NCI-H446 treated with DMSO at 0.1 percent for 48 hours (cell line): ENCODE data around the gene MYBPH.

ENCODE experiments used
- DNase-seq: peaks from one replicate; lab custom pipeline; 2025; lab: John Stamatoyannopoulos, UW

Gene MYBPH

GRCh38 chr1:203175237-203175826 lies at the start of gene MYBPH:
TSS of gene MYBPH (minus strand) at chr1:203175826. CDS start at chr1:203175755, 71 bp downstream.
- DNase-seq: no peak

GRCh38 chr1:203225071-203225470 lies 49.4 kb upstream of the MYBPH start:
- DNase-seq: no peak

DNA sequence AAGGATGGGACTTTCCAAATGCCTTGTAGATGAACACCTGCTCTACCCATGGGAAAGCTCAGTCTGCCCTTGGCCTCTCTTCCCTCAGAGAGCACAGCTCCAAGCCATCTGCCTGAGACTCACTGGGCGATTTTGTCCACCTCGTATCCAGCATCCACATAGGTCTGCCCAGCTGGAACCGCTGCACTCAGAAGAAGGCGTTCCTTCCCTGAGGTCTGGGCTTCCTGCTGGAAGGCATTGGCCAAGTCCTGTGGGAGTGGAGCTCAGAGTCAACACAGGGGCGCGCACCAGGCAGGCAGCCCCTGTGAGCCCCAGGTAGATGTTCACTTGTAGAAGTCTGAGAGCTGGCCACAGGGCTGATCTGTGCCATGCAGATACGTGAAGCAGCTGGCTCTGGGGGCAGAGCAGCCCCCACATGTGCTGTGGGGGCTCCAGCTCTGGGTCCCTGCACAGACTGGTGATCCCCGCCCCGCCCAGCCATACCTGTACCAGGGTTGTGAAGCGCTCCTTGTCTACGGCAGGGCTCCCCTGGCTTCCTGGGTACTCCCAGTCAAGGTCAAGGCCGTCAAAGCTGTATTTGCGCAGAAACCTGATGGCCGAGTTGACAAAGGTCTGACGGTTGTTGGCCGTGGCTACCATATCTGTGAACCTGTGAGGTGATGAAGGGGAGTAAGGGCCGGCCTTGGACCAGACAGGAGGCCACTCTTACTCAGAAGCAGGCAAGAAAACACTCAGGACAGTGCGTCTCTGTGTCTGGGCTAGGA lies 47.6 kb upstream of the MYBPH start:
- no peak for DNase-seq

- no peak for DNase-seq
Measured at GRCh38 chr1:203219934-203220333, 44.3 kb upstream of the MYBPH start.

DNA sequence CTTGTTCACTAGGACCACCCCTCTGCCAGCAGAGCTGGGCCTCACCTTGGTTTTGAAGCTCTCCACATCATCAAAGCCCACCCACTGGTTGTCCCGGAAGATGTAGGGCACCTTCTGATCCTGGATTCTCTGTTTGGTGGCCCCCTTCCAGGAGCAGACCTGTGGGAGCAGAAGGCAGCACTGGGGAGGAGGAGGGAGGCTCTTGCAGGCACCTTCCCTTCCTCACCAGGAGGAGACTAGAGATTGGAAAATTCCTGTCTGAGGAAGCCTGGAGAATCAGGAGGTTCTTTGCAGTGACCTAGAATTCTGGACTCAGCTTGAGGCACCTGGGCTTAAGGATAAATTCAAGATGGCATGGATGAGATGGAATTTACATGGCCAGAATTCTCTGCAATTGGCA lies 43.5 kb upstream of the MYBPH start:
- DNase-seq: no peak

- DNase-seq: no peak
Measured at GRCh38 chr1:203217668-203218067, 42.0 kb upstream of the MYBPH start.

- no peak for DNase-seq
Measured at GRCh38 chr1:203217139-203217655, 41.6 kb upstream of the MYBPH start.

DNA sequence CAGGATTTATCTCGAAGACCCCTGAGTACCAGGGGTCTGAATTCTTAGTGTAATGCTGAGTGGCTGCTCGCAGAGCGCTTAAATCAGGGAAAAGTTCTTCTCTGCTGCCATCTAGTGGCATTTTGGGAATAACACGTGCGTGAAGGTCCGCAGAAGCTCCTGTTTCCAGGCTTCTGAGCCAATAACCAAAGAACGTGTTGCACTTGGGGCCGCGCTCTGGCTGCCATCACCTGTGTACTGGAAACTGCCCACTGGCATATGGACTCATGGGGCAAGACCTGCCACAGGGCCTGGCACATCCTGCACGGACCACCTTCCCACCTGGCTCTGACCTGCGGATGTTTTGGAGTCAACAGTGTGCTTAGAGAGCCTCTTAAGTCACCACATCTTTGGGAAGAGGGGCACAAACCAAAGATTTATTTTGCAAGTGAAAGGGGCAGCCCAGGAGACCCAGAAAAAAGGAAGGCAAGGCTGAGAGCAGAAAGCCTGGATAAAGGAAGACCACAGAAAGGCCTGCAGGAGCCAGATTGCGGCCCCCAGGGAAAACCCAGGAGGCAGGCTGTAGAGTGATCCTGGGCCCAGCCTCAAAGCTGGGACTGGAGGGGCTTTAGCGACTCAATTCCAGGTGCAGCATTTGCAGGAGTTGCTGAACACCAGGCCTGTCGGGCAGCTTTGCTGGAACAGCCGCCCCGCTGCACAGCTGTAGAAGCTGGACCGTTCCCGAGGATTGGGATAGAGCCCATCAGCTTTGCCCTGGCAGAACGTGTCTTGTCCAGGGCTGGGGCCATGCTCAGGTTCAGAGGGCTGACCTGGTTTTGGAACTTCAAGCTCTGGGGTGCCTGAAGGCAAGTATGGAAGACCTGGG lies 40.9 kb upstream of the MYBPH start:
- peak; percentile 30 for DNase-seq

DNA sequence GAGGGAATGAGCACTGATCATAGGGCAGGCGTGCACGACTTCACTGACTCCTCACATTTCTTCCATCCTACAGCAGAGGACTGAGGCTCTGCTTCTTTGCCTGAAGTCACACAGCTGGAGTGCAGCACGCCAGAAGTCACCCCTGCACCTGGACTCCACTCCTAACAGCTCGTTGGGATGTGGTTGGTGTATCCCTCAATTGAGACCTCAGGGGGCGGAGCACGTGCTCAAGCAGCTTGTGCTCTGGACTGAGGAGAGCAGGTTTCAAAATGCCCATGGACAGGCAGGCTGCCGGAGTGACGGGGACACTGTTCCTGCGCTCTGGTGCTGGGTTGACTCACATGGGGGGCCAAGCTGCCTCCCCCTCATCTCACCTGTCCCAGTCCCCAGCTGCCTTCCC lies 39.9 kb upstream of the MYBPH start:
- DNase-seq: no peak

GRCh38 chr1:203214871-203215270 lies 39.2 kb upstream of the MYBPH start:
- DNase-seq: no peak

- no peak for DNase-seq
Measured at GRCh38 chr1:203213126-203213525, 37.5 kb upstream of the MYBPH start.

- DNase-seq: no peak
Measured at GRCh38 chr1:203211812-203212211, 36.2 kb upstream of the MYBPH start.

- DNase-seq: no peak
Measured at GRCh38 chr1:203210988-203211387, 35.4 kb upstream of the MYBPH start.

GRCh38 chr1:203210350-203210749 lies 34.7 kb upstream of the MYBPH start:
- DNase-seq: no peak

GRCh38 chr1:203208181-203208580 lies 32.6 kb upstream of the MYBPH start:
- DNase-seq: no peak

DNA sequence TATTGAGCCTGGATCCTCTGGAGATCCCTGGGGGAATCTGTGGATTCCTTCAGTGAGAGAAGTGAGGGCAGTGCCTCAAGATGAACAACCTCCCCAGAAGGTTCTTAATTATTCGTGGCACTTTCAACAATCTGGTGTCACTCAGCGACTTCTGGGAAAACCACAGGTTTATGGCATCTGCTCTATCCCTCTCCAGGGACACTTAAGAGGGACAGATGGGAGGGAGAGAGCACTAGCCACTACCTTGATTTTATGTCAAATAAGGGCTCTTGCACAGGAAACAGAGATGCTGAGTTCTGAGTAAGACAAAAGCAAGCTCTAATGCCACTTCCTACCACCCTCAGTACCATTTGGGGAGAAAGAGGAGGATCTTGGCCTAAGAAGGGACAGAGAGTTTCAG lies 32.1 kb upstream of the MYBPH start:
- DNase-seq: no peak

- no peak for DNase-seq
Measured at GRCh38 chr1:203206129-203206687, 30.6 kb upstream of the MYBPH start.

DNA sequence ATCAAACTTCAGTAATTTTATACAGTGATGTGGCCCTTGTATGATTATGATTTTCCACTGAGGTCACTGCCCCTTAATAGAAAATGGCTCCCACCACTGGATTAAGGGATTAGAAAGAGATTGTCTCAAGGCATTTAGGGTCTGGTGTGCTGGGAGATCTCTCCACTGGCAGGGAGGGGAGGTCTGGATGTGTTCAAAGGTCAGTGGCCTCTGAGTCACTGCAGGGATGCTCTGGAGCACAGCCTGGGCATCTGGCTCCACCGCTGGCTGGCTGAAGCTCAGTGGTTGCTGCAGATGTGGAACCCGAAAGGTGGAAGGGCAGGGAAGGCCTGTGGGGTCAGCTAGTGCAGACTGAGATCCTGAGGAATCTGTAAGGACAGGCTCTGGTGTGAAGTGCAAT lies 29.1 kb upstream of the MYBPH start:
- DNase-seq: no peak

DNA sequence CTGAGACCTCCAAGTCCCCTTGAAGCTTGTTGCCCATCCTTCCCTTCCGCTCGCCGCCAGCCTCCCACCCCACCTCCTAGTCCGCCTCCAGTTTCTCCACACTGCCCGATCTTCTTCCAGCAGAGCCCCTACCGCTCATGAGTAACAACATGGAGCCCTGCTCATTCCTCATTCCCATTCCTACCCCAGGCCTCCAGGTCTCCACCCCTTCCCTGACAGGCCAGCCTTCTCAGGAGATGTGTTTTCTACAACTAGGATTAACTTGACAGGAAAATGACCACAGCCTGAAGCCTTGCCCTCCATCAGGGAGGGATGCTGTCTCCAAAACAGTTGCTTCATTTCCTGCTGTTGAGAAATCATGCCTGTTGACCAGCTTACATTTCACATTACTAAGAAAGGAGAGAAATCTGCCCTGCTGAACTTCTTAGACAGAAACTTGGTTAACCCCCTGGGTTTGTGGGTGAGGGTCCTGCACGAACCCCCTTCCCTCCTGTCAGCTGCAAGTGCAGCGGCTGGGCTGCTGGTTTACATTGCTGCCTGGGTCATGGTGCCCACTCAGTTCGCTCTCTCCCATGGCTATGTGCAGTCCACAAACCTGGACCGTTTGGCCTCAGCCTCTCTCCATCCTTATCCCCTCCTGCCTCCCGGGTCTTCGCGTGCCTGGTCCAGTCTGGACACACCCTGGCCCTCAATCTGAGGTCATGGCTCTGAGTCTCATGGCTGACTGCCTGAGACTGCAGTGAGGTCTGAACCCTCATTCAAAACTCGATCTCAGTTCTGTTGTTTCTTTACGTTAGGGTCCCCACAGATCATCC lies 27.0 kb upstream of the MYBPH start:
- DNase-seq: no peak

- no peak for DNase-seq
Measured at GRCh38 chr1:203201516-203202205, 26.0 kb upstream of the MYBPH start.

DNA sequence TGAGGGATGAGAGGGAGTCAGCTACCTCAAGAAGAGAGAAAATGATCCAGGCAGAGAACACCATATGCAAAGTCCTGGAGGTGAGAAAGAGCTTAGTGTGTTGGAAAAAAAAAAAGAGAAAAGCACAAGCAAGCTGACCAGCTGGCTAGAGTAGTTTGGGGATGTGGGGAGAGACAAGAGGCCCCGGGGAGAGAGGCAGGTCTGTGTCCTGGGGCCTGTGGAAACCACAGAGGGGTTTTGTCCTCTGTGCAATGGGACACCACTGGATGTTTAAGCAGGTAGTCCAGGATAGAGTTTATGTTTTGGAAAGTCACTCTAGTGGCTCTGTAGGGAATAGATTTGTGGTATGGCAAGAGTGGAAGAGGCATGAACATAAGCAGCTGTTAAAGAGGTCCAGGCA lies 25.3 kb upstream of the MYBPH start:
- no peak for DNase-seq
